GM18873 (cell line): ENCODE data around the gene PDCD4.

Experiments
- ATAC-seq: cut with Tn5 transposase; IDR thresholded peaks from one replicate; pipeline ENCODE4 v1.9.1; 2021; ENCODE audit warnings: mild to moderate bottlenecking, moderate library complexity, moderate number of reproducible peaks; ENCODE audit not compliant: unreplicated experiment, low FRiP score

The PDCD4 gene

GRCh38 chr10:110841767-110842267 lies 29.9 kb upstream of the PDCD4 start:
- peak; percentile 77 for ATAC-seq

DNA sequence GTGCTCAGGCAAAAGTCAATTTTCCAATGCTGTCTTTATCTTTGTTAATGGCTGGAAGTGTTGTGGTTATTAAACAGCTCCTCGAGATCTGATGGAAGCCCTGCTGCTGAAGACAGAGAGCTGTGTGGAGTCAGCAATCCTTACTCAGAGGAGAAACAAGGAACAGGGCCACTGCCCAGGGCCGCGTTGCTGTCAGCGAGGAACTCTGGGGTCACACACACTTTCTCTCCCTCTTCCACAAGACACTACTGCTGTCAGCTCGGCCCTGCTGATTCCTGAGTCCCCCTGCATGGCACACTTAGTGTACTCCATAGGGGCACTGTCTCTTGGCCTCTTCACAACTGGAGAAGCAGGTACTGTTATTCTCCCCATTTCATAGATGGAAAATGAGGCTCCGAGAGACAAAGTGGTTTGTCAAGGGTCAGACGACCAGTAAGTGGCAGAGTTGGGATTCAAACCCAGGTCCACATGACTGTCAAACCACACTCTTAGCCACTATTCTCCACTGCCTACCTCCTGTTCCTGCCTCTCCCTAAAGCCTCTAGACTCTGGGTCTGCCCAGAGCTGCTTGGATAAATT lies 29.3 kb upstream of the PDCD4 start:
- no peak for ATAC-seq

DNA sequence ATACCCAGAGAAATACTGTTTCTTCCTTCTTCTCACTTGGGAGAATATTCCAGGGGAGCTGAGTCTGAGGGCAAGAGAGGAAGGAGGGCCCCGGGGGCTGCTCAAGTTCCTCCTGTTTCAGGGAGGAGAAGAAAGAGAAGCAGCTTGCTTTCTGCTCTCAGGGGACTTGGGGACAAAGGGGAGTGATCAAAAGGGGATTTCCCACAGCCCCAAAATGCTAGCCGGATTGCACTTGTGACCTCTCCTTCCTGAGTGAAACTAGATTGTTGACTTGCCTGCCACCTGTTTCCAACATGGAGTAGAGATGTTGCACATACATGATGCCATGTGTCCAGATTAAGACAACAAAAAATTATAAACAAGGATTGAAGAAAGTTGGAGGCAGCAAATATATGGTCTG lies 28.7 kb upstream of the PDCD4 start:
- ATAC-seq: peak; percentile 82

DNA sequence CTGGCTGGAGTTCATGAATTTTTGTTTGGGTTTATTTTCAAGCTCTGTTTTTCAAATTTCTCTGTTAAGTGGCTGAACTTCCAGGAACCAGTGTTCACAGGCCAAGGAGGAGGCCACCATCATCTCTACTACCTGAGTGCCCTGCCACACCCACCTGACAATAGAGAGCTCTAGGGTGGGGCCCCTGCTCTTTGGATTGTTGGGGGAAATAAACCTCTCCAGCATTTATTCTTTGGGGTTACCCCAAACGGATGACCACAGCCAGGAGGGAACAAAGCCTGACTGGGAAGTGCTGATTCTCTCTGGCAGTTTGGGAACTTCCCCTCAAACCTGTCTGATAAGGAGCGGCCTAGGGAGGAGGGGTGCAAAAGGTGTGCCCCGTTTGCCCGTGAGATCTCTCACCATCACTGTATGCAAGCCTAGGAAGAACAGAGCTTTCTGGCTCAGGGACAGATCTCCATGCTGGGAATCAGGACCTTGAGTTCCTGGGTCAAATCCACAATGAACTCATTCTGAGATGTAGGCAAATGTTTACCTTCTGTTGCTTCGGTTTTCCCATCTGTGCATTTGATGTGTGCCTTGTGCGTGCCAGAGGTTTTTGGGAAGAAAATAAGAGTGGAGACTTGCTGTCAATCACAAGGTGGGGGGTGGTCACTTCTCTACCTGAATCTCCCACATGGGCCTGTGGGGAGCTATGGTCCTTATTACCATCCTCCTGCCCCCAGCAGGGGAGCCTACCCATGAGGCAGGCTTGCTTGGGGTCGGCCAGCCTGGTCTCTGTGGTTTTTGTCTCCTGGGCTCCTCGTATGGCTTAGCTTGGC lies 27.7 kb upstream of the PDCD4 start:
- no peak for ATAC-seq

DNA sequence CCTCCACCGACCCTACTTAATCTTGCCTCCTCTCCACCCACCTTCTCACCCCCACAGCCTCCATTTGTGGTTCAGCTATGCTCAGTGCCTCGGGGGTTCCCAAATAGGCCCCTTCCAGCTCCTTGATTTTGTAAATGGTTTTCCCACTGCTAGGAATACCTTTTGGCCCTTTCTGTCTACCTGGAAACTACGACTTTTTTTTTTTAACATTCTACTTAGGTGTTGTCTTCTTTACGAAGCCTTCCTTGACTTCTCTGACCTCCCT lies 27.2 kb upstream of the PDCD4 start:
- no peak for ATAC-seq

- ATAC-seq: no peak
These were observed 26.5 kb upstream of the PDCD4 start for GRCh38 chr10:110845192-110845755.

- ATAC-seq: no peak
These were observed 25.7 kb upstream of the PDCD4 start for GRCh38 chr10:110845756-110846620.

- no peak for ATAC-seq
These were observed 24.4 kb upstream of the PDCD4 start for GRCh38 chr10:110847374-110847773.

DNA sequence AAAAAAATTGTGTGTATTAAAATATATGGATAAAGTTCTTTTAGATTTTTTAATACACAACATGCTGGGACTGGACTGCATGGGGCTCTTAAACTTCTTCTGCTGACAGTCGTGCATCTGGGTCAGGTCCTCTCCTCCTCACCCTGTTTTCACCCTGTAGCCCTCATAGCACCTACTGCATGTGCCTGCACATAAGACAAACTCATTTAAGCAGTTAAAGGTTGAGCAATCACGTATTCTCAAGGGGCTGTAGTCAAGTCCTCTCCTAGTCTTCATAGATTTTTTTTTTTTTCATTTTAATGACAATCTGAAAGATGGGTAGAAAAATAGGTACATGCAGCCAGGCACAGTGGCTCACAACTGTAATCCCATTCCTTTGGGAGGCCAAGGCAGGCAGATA lies 23.6 kb upstream of the PDCD4 start:
- ATAC-seq: no peak

DNA sequence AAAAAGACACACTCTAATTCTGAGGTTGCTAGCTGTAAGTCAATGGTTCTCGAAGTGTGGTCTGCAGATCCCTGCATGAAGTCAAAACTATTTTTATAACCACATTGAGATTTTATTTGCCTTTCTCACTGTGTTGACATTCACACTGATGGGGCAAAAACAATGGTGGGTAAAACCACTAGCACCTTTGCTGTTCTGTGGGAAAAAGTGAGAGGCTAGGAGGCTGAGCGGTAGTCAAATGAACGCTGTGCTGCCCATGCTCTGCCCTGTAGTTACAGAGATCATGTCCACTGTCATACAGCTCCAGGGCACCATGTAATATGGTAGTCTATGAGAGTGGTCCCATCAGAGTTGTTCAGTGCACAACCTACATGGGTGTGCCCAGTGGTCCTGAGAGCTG lies 21.6 kb upstream of the PDCD4 start:
- no peak for ATAC-seq

GRCh38 chr10:110851020-110851612 lies 20.6 kb upstream of the PDCD4 start:
- ATAC-seq: no peak

- ATAC-seq: no peak
These were observed 19.4 kb upstream of the PDCD4 start for GRCh38 chr10:110852255-110852896.

GRCh38 chr10:110852947-110853346 lies 18.8 kb upstream of the PDCD4 start:
- ATAC-seq: no peak

- ATAC-seq: no peak
These were observed 17.7 kb upstream of the PDCD4 start for GRCh38 chr10:110853921-110854605.

DNA sequence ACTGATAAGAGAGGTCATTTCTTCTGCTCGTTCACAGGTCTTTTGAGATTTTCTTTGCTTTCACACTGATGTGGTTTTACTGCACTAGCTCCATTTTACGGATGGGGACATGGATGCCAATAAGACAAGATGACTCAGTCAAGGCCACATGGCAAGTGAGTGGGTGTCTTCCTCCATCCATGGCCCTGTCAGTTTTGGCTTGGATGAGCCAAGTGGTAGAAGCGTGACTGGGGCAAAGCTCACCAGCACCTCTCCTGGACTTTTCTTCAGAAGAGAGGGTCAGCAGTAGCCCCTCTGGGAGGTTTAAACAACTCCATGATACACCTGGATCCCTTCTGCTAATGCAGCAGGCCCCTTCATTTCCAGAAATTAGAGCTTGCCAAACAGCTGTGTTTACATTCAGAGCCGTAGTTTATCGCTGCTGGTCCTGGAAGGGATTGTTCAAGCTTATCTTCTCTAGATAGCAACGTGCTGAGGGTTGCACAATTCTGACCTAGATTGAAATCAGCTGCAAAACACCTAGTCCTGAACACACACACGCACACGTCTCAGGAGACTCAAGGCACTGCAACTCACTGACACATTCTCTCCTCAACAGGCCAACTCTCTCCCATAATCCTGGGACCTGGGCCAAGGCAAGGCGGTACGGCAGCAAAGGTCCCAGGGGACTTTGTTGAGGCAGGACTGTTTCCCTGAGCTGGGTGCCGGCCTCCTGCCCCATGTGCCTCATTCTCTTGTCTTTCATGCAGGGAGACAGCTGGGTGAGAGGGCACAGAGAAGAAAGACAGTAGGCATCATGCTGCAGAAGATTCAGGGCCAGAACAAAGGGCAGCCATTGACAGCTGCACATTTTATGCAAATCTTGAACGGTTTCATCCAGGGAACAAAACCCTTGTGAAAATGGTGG lies 14.2 kb upstream of the PDCD4 start:
- no peak for ATAC-seq

- no peak for ATAC-seq
These were observed 13.3 kb upstream of the PDCD4 start for GRCh38 chr10:110858297-110858934.

GRCh38 chr10:110859206-110859972 lies 12.3 kb upstream of the PDCD4 start:
- no peak for ATAC-seq
